Measurements from ENCODE around the gene CGNL1.

Gene CGNL1

DNA sequence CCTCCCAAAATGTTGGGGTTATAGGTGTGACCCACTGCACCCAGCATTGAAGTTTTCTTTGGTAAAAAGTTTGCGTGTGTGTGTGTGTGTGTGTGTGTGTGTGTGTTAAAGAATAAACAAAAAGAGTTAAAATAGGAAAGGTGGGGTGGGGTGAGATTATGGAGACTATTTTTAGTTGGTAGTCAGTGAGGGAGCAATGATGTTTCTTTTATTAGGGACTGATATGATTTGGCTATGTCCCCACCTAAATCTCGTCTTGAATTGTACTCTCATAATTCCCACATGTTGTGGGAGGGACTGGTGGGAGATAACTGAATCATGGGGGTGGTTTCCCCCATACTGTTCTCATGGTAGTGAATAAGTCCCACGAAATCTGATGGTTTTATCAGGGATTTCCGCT lies 92.2 kb downstream of the CGNL1 start:
- H3K4me2 ChIP-seq (ENCODE audit: low read depth, low read length, poor library complexity, severe bottlenecking), result no peak overlapping the region
- no peaks in the 10 kb centered on the region for H3K9me2 ChIP-seq (replicated peaks; ENCODE audit: insufficient read depth, low read length)
- no peak overlapping the region for H3K4me3 ChIP-seq (ENCODE audit: insufficient read depth, low read length, poor library complexity, severe bottlenecking)
- H3K79me2 ChIP-seq (ENCODE audit: insufficient read depth, low read length), result no peaks in the 10 kb centered on the region
- H3K9ac ChIP-seq (ENCODE audit: low read length), result no peak overlapping the region
- H3F3A ChIP-seq (ENCODE audit: insufficient read depth), result no peaks in the 10 kb centered on the region
- no peak overlapping the region for H3K27ac ChIP-seq (ENCODE audit: low read depth, low read length)
- no peaks in the 10 kb centered on the region for H3K9me3 ChIP-seq (ENCODE audit: insufficient read depth, low read length)
- H3K36me3 ChIP-seq (ENCODE audit: low read length), result no peaks in the 10 kb centered on the region
- H4K20me1 ChIP-seq (ENCODE audit: low read depth, low read length), result no peaks in the 10 kb centered on the region
- H3K27me3 ChIP-seq (ENCODE audit: low read length), result no peaks in the 10 kb centered on the region; the same call in 1 of the 2 replicates
- H2AFZ ChIP-seq (ENCODE audit: low read depth, low read length, severe bottlenecking), result no peak overlapping the region
- no peak for TF ChIP-seq EZH2phosphoT487 (conservative IDR thresholded peaks at IDR 0.05; ENCODE audit: low read length)
- TF ChIP-seq, protein P1, sequence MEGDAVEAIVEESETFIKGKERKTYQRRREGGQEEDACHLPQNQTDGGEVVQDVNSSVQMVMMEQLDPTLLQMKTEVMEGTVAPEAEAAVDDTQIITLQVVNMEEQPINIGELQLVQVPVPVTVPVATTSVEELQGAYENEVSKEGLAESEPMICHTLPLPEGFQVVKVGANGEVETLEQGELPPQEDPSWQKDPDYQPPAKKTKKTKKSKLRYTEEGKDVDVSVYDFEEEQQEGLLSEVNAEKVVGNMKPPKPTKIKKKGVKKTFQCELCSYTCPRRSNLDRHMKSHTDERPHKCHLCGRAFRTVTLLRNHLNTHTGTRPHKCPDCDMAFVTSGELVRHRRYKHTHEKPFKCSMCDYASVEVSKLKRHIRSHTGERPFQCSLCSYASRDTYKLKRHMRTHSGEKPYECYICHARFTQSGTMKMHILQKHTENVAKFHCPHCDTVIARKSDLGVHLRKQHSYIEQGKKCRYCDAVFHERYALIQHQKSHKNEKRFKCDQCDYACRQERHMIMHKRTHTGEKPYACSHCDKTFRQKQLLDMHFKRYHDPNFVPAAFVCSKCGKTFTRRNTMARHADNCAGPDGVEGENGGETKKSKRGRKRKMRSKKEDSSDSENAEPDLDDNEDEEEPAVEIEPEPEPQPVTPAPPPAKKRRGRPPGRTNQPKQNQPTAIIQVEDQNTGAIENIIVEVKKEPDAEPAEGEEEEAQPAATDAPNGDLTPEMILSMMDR (IDR thresholded peaks at IDR 0.05; ENCODE audit: insufficient read depth, low read length, poor library complexity, severe bottlenecking), result no peak

DNA sequence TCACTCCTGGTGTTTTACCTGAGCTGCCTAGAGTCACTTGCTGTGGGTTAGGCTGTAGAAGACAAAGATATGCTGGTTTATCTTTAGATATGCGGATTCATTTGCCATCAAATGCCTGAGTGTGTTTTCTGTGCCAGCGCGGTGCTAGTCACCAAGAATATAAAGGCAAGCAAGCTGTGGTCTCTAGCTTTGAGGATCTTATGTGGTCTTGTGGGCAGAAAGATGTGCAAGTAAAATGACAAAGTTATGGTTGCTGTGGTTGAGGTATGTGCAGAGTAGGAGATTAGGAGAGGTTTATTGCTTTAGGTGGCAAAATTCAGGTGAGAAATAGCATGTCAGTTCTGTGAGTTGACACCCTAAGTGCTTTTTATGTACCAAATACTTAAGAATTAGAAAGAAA lies 94.2 kb downstream of the CGNL1 start:
- Histone ChIP-seq H3K9me3 (ENCODE audit: insufficient read depth, low read length) (no peaks in the 10 kb centered on the region), H3K79me2 (ENCODE audit: insufficient read depth, low read length) (no peaks in the 10 kb centered on the region), H3K27me3 (ENCODE audit: low read length) (no peaks in the 10 kb centered on the region; the same call in 1 of the 2 replicates), H3K27ac (ENCODE audit: low read depth, low read length) (no peak overlapping the region), H3K9ac (ENCODE audit: low read length) (no peak overlapping the region), H3K36me3 (ENCODE audit: low read length) (no peaks in the 10 kb centered on the region), H3K4me3 (ENCODE audit: insufficient read depth, low read length, poor library complexity, severe bottlenecking) (no peak overlapping the region), H3K4me2 (ENCODE audit: low read depth, low read length, poor library complexity, severe bottlenecking) (no peak overlapping the region), H4K20me1 (ENCODE audit: low read depth, low read length) (no peaks in the 10 kb centered on the region), H3F3A (ENCODE audit: insufficient read depth) (no peaks in the 10 kb centered on the region), H3K9me2 (replicated peaks; ENCODE audit: insufficient read depth, low read length) (no peaks in the 10 kb centered on the region), H2AFZ (ENCODE audit: low read depth, low read length, severe bottlenecking) (no peak overlapping the region)
- TF ChIP-seq EZH2phosphoT487 (conservative IDR thresholded peaks at IDR 0.05; ENCODE audit: low read length), result no peak
- TF ChIP-seq, protein P1 (IDR thresholded peaks at IDR 0.05; ENCODE audit: insufficient read depth, low read length, poor library complexity, severe bottlenecking), result no peak

DNA sequence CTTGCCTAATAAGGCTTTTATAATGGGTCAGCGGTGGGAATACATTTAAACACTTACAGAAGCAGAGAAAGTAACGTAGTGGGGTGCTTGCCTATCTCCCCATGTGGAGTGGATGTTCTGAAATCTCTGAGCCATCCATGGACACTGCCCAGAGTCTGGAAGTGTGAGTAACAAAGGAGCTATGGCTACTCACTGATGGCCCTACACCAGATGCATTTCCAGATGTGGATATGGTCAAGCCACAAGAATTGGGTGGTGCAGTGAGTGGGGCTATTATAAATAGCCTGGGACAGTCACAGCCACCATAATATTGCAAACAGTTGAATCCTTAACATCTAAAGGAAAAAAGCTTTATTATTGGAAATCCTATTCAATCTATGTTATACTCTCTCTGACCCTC lies 96.6 kb downstream of the CGNL1 start:
- H3F3A ChIP-seq (ENCODE audit: insufficient read depth), result no peaks in the 10 kb centered on the region
- TF ChIP-seq, protein P1 (IDR thresholded peaks at IDR 0.05; ENCODE audit: insufficient read depth, low read length, poor library complexity, severe bottlenecking), result no peak
- no peak for TF ChIP-seq EZH2phosphoT487 (conservative IDR thresholded peaks at IDR 0.05; ENCODE audit: low read length)

More for the DNA sequence above, 96.6 kb downstream of the CGNL1 start:
- no peaks in the 10 kb centered on the region for H3K9me3 ChIP-seq (ENCODE audit: insufficient read depth, low read length)
- H3K4me3 ChIP-seq (ENCODE audit: insufficient read depth, low read length, poor library complexity, severe bottlenecking), result no peak overlapping the region
- no peaks in the 10 kb centered on the region for H3K27me3 ChIP-seq (ENCODE audit: low read length)
- H3K4me2 ChIP-seq (ENCODE audit: low read depth, low read length, poor library complexity, severe bottlenecking), result no peak overlapping the region
- no peaks in the 10 kb centered on the region for H3K36me3 ChIP-seq (ENCODE audit: low read length)
- H4K20me1 ChIP-seq (ENCODE audit: low read depth, low read length), result no peaks in the 10 kb centered on the region
- no peak overlapping the region for H3K27ac ChIP-seq (ENCODE audit: low read depth, low read length)
- no peaks in the 10 kb centered on the region for H3K79me2 ChIP-seq (ENCODE audit: insufficient read depth, low read length)
- no peak overlapping the region for H3K9ac ChIP-seq (ENCODE audit: low read length)
- H3K9me2 ChIP-seq (replicated peaks; ENCODE audit: insufficient read depth, low read length), result no peaks in the 10 kb centered on the region
- no peak overlapping the region for H2AFZ ChIP-seq (ENCODE audit: low read depth, low read length, severe bottlenecking)

Measured in SU-DHL-6 (cell line).